HG02870 (cell line): ENCODE data around the gene DDIT3.
"Not testable (repeated sequence)": the region's sequence is repeated elsewhere in the genome, so short reads cannot be mapped to it uniquely, and the experiment has no call there.

ENCODE experiments used
- ATAC-seq: cut with Tn5 transposase; IDR thresholded peaks from one replicate; pipeline ENCODE4 v1.9.1; 2021; ENCODE audit warnings: mild to moderate bottlenecking, moderate library complexity; ENCODE audit not compliant: unreplicated experiment

The DDIT3 gene

GRCh38 chr12:57526477-57527126 lies 6.3 kb upstream of the DDIT3 start:
- ATAC-seq: no peak

- ATAC-seq: no peak
Observed at GRCh38 chr12:57525615-57526383, 5.5 kb upstream of the DDIT3 start.

GRCh38 chr12:57524814-57525614 lies 4.7 kb upstream of the DDIT3 start:
- ATAC-seq: no peak

GRCh38 chr12:57523706-57524614 lies 3.6 kb upstream of the DDIT3 start:
- no peak for ATAC-seq

- ATAC-seq: no peak
Observed at GRCh38 chr12:57522887-57523705, 2.8 kb upstream of the DDIT3 start.

GRCh38 chr12:57522011-57522886 lies 1.9 kb upstream of the DDIT3 start, which contains the start of gene MBD6:
Gene MBD6 (plus strand): TSS chr12:57522824. CDS start chr12:57524304, 1,480 bp downstream.
- peak; percentile 43 for ATAC-seq

GRCh38 chr12:57521525-57522010 lies 1.3 kb upstream of the DDIT3 start:
- no peak for ATAC-seq

- ATAC-seq: no peak
Observed at GRCh38 chr12:57519796-57520052, 590 bp downstream of the DDIT3 start.

- ATAC-seq: no peak
Observed at GRCh38 chr12:57518920-57519795, 1.2 kb downstream of the DDIT3 start.

- no peak for ATAC-seq
Observed at GRCh38 chr12:57518176-57518919, 2.0 kb downstream of the DDIT3 start.

- not testable (repeated sequence) for ATAC-seq
Observed at GRCh38 chr12:57517718-57518117, 2.6 kb downstream of the DDIT3 start.

GRCh38 chr12:57517187-57517586 lies 3.1 kb downstream of the DDIT3 start:
- ATAC-seq: no peak

GRCh38 chr12:57516617-57517153 lies 3.6 kb downstream of the DDIT3 start:
- no peak for ATAC-seq

GRCh38 chr12:57515934-57516541 lies 4.3 kb downstream of the DDIT3 start:
- ATAC-seq: no peak

- ATAC-seq: no peak
Observed at GRCh38 chr12:57515408-57515933, 4.8 kb downstream of the DDIT3 start.

GRCh38 chr12:57514720-57515407 lies 5.5 kb downstream of the DDIT3 start:
- no peak for ATAC-seq
